ENCODE measurements around the gene SGCE.

- TF ChIP-seq CTCF (conservative IDR thresholded peaks at IDR 0.05; ENCODE audit: low read depth, low read length) (no peak), EZH2 (IDR thresholded peaks at IDR 0.05; ENCODE audit: borderline replicate concordance, low read depth, low read length, poor library complexity, severe bottlenecking) (no peak)
Measured at GRCh38 chr7:94559972-94560371, 96.0 kb downstream of the SGCE start.

Measured in A673 (cell line).